HG03565 (cell line): ENCODE data around the gene EGFL7.

Source experiments
- ATAC-seq: cut with Tn5 transposase; IDR thresholded peaks from one replicate; pipeline ENCODE4 v1.9.1; 2021; ENCODE audit warnings: mild to moderate bottlenecking, moderate library complexity; ENCODE audit not compliant: unreplicated experiment

Gene EGFL7

GRCh38 chr9:136643596-136644342, 18.9 kb upstream of the EGFL7 start:
- ATAC-seq, result no peak

- no peak for ATAC-seq
These were observed 18.4 kb upstream of the EGFL7 start for GRCh38 chr9:136644343-136644592.

DNA sequence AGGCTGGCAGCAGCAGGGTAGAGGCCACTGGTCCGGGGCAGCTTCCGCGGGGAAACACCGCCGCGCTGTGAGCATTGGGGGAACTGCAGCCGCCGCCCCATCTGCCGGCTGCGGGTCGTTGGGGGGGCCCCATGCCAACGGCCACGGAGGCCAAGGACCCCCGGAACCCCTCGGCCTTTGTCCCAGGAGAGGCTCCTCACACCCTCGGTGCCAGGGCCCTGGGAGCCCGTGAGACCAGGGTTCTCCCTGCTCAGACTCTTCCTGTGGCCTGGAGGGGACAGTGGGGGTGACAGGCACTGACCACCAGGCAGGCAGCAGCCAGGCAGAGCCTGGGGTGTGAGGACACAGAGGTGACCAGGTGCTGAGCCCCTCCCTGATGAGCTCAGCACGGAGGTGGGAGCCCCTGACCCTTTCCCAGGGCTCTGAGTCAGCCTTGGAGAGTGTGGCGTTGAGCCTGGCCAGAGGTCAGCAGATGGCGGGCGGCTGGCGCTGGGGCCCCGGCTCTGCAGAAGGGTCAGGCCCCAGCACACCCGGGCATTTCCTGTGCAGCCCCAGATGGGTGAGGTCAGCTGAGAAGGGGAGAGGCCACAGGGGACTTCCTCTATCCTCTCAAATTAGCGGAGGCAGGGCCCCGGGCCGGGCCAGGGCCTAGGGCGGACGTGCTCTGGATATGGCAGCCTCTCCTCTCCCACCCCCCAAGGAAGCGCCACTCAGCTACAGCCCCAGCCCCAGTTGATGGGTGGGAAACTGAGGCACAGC, 17.9 kb upstream of the EGFL7 start:
- no peak for ATAC-seq

DNA sequence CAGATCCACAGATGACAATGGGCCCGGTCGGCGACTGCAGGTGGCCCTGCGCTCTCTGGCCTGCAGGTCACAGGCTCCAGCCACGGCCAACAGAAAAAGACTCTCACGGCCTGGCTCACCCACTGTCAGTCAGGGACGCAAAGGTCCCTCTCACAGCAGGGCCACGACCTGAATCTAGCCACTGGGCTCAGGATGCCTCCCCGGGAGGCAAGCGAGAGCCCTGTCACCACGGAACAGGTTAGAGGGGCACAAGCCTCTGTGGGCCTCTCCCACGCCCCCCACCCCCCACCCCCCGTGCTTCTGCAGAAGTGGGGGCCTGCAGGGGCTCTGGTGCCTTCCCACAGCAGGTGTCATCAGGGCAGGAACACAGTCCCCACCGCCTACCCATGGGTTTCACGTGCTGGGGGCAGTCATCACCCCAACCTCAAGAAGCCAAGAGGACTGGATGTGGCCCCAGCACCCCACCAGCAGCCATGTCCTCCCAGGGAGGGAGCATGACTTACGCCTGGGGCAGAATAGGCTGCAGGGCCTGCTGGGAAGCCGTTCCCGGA, 17.3 kb upstream of the EGFL7 start:
- ATAC-seq, result no peak

GRCh38 chr9:136645903-136646754, 16.6 kb upstream of the EGFL7 start:
- no peak for ATAC-seq

DNA sequence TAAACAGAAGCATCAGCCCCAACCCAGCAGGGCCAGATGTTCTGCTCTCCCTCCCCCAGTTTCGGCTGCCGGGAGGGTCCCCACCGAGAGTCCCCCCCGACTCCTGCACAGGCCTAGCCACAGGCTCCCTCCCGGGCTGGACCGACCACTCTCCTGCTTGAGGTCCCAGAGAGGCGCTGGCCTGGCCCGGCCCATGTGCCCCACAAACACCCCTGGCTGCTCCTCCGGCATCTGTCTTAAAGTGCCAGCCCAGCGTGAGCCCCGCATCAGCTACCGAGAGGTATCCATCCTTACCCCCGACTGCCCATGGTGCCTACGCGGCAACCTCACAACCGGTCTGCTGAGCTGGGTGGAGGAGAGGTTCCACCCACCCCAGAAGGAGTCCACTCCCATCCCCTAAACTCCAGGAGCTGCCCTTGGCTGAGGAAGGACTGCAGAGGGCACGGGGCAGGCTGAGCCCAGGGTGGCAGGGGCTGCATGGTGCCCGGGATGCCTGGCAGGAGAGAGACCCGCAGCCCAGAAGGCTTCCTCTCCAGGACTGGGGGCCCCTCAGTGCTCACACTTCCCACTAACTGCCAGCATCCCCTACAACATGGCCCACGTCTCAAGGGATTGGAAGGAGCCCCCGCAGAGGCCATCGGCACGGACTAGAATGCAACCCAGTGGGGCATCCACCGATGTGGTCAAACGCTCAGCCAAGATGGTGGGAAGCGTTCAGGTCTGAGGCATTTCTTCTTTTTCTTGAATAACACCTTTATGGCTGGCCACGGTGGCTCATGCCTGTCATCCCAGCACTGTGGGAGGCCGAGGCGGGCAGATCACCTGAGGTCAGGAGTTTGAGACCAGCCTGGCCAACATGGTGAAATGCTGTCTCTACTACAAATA, 15.6 kb upstream of the EGFL7 start:
- ATAC-seq, result no peak

- ATAC-seq, result no peak
These were observed 14.0 kb upstream of the EGFL7 start for GRCh38 chr9:136648751-136649150.

- ATAC-seq, result no peak
These were observed 12.7 kb upstream of the EGFL7 start for GRCh38 chr9:136650021-136650420.

- ATAC-seq, result no peak
These were observed 12.1 kb upstream of the EGFL7 start for GRCh38 chr9:136650648-136651047.

DNA sequence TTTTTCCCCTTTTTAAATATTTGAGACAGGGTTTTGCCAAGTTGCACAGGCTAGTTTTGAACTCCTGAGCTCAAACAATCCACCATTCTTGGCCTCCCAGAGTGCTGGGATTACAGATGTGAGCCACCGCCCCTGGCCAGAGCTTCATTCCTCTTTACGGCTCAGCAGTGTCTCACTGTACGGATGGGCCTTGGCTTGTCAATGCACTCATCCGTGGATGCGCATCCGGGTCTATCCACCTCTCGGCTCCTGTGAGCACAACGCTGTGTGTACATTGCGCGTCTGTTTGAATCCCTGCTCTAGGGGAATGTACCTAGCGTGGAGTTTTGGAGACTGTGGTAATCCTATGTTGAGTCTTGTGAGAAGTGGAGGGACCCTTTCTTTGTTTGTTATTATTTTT, 10.9 kb upstream of the EGFL7 start:
- no peak for ATAC-seq

GRCh38 chr9:136653323-136654079, 9.2 kb upstream of the EGFL7 start:
- no peak for ATAC-seq

DNA sequence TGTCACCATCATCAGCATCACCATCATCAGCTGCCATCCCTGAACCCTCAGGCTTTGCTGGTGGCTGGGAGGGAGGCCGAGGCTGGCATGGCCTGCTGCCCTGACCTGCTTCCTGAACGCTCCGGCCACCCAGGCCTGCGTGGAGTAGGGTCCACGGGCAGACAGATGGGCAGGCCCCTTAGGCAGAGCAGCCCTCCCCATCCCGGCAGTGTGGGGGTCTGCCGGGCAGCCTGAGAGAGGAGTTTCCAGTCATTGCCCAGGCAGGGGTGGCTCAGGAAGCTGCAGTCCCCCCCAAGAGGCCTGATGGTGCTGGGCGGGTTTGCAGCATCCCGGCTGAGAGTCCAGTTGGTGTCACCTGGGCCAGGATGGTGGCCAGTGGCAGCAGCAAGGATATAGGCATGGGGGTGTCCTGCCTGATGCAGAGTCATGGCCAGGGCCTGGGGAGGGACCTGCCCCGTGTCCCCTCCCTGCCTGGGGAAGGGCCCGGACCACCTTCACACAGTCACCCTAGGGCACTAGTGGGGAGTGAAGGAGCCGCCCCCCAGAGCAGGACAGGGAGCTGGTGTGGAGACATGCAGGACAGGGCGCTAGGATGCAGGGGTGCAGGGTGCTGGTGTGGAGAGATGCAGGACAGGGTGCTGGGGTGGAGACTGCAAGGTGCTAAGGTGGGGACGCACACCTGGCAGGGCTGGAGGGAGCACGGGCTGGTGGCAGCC, 7.7 kb upstream of the EGFL7 start:
- ATAC-seq, result no peak

GRCh38 chr9:136655536-136656182, 7.1 kb upstream of the EGFL7 start:
- no peak for ATAC-seq

DNA sequence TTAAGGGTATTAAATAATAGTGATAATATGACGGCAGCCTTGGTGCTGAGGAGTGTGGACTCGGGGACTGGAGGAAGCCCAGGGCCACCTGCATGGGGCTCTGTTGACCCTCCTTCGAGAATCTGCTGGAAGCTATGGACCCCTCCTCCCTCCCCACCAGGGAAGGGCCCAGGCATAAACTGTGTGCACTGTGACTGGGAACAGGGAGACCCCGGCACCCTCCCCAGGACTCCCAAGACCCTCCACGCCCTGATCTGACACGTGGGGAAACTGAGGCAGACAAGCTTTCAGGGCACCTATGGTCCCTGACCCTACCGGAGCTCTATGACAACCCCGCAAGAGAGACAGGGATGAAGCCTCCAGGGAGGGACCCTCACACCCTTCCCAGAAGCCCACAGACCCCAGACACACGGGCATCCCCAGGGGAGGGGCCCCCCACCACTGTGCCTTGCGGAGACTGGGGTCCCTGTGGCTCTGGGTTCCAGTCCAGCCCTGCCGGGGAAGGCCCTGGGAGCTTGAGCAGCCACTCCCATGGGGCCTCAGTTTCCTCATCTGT, 6.5 kb upstream of the EGFL7 start:
- no peak for ATAC-seq

DNA sequence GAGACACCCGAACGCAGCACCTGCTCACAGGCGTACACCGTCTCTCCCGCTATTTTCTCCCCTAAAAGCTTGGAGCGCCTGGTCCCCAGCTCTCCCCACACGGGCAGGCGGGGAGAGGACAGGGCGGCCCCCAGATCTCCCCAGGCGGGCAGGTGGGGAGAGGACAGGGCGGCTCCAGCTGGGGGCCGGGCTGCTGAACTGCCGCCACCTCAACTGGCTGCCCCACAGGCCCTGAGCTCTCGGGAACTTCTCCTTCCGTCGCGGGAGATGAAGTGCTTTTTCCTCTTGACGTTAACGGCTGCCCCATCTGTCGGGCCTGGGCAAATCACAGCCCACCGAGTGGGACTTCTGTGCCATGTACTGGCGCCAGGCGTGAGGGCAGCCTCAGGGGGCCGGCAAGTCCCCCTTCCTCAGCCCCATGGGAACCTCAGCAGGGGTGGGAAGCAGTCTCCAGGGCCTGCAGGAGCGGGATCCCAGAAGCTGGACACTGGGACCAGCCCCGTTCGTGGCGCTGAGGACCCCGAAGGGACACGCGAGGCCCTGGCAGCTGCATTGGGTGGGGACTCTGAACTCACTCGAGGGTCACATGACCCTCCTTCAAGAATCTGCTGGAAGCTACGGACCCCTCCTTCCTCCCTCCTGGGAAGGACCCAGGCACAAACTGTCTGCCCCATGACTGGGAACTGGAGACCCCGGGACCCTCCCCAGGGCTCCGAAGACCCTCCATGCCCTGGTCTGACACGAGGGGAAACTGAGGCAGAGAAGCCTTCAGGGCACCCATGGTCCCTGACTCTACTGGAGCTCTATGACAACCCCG, 5.7 kb upstream of the EGFL7 start:
- ATAC-seq, result no peak

DNA sequence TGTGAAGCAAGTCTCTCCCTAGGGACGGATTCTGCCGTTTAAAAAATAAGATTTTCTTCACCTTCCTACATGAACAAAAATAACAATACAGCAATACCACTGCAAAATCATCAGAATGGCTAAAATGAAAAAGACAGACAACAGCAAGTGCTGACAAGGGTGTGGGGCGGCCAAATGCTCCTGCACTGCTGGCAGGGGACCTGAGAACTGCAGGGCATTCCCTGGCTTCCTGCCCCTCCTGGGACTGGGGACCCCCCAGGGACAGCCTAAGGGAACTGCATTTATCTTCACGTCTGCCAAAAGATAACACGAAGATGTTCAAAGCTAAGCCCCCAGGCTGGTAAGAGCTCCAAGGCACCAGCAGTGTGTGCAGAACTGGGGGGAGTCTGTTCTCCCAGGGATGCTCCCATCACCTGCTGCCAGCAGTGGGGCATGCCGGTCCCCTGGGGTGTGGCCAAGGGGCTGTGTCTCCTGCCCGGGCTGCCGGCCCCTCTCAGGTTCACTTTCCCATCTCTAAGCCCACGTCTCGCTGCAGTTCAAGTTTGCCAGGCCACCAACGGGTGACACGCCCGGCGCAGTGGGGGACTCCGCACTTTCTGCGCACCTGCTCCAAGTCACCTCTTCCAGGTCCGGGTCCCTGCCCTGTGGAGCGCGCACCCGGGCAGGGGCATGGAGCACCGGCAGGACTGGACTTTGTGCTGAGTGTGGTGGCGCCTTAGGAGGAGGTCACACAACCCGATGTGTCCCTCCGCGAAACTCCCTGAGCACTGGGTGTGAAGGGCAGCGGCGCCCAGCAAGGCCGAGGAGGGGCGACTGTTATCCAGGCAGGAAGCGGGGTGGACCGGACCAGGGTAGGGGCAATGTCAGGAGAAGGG, 4.5 kb upstream of the EGFL7 start:
- ATAC-seq, result no peak
